NB4 (cell line): ENCODE results near the gene GEMIN5.

Experiments used
- CTCF ChIP-seq: IDR thresholded peaks from one replicate; pipeline ENCODE4 v1.5.1; 2012; ENCODE audit warnings: low read depth, low read length
- MAX ChIP-seq: IDR thresholded peaks from 2 replicates; pipeline ENCODE4 v1.6.1; 2011; ENCODE audit warnings: low read depth, low read length
- POLR2A ChIP-seq: IDR thresholded peaks from 2 replicates; pipeline ENCODE4 v1.6.1; 2011; ENCODE audit warnings: mild to moderate bottlenecking; ENCODE audit not compliant: insufficient read length; ENCODE audit errors: extremely low read depth

GRCh38 chr5:154850255-154851062 is 87.6 kb downstream of the GEMIN5 start, which contains the start of gene FAXDC2:
- no peak for TF ChIP-seq POLR2A
- TF ChIP-seq CTCF, result no peak
- no peak for TF ChIP-seq MAX
